ENCODE results near the gene XPR1.

DNA sequence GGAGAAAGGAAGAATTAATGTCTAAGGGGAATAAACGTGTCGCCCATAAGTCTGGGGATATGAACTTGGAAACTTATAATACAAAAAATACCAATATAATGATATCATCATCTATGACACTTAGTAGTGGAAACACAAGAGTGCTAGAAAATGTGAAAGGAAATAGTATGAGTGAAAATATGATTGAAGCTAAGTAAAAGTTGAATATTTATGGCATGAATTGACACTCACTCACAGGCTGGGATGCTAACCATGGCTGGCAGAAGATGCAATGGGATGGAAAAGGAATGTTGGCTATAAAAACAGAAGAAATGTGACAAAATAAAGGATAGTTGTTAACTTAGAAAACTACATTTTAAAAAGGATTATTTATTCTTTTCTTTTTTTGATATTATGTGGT is 120.1 kb downstream of the XPR1 start:
- TF ChIP-seq, protein P1, sequence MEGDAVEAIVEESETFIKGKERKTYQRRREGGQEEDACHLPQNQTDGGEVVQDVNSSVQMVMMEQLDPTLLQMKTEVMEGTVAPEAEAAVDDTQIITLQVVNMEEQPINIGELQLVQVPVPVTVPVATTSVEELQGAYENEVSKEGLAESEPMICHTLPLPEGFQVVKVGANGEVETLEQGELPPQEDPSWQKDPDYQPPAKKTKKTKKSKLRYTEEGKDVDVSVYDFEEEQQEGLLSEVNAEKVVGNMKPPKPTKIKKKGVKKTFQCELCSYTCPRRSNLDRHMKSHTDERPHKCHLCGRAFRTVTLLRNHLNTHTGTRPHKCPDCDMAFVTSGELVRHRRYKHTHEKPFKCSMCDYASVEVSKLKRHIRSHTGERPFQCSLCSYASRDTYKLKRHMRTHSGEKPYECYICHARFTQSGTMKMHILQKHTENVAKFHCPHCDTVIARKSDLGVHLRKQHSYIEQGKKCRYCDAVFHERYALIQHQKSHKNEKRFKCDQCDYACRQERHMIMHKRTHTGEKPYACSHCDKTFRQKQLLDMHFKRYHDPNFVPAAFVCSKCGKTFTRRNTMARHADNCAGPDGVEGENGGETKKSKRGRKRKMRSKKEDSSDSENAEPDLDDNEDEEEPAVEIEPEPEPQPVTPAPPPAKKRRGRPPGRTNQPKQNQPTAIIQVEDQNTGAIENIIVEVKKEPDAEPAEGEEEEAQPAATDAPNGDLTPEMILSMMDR (IDR thresholded peaks at IDR 0.05): no peak
- no peak for TF ChIP-seq POLR2A (IDR thresholded peaks at IDR 0.05)
